ENCODE measurements around the gene ZNF793.

DNA sequence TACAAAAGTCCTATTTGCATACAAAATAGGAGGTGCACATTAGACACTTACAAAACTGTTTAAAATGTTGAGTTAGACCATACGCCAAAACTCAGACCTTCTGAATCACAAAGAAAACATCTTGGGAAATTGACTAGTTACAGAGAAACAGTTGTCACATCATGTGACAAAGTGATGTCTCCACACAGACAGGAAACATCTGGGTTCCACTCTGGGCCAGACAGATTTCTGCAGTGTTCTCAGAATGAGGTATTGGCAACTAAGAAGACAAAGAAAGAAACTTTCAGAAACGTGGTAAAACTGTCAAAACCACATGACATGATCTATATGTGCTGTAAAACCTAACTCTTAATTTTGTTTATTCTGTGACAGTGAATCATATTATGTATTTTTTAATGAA, 6.7 kb downstream of the ZNF793 start:
- TF ChIP-seq GATA3 (IDR thresholded peaks at IDR 0.05; ENCODE audit: low read depth, low read length) (no peak), GATA2 (IDR thresholded peaks at IDR 0.05; ENCODE audit: low read depth, low read length) (no peak)

Data from SH-SY5Y (cell line).